Right lobe of liver (tissue), 6 donors: ENCODE data around the gene FEM1B. TPM values are rescaled to one million over a fixed set of nuclear protein-coding genes. Genes with fewer than 3 reads are reported as not detected.

Experiments used
- ATAC-seq, 4 donors: fragments of 200-7000 bp; cut with Tn5 transposase; one replicate each; pipeline ENCODE4 v1.9.1; 2020; ENCODE audit warnings: mild to moderate bottlenecking in 4 of 4, moderate library complexity in 4 of 4
- DNase-seq, 3 donors: peaks; one replicate each; pipeline ENCODE4 v3.0.0-alpha.2; 2020
- H3K27ac ChIP-seq, 3 donors: fragments of 200-600 bp; one replicate each; pipeline ENCODE4 v1.8.0; 2022
- H3K27me3 ChIP-seq, 2 donors: fragments of 200-600 bp; one replicate each; pipeline ENCODE4 v1.8.0; 2022
- H3K36me3 ChIP-seq, 4 donors: fragments of 200-600 bp; sonication (generic) in 1 of 4; one replicate each; pipeline versions ENCODE4 v1.5.1 to v1.8.0; 2017 to 2022; ENCODE audit warnings: control low read depth in 1 of 4
- H3K4me1 ChIP-seq, 4 donors: fragments of 200-600 bp; sonication (generic) in 1 of 4; one replicate each; pipeline versions ENCODE4 v1.5.1 to v1.8.0; 2017 to 2022; ENCODE audit warnings: control low read depth in 1 of 4
- H3K4me3 ChIP-seq, 3 donors: fragments of 200-600 bp; one replicate each; pipeline ENCODE4 v1.8.0; 2022
- H3K9me3 ChIP-seq, 4 donors: fragments of 200-600 bp; sonication (generic) in 1 of 4; one replicate each; pipeline versions ENCODE4 v1.5.1 to v1.8.0; 2017 to 2022; ENCODE audit warnings: control low read depth in 1 of 4
- POLR2A ChIP-seq: fragments of 450-650 bp; IDR thresholded peaks from one replicate; pipeline ENCODE4 v1.6.1; 2017; ENCODE audit warnings: antibody characterized with exemption, mild to moderate bottlenecking
- WGBS: methylation state at CpG from one replicate; pipeline ENCODE4 v1.1.6; 2018; ENCODE audit warnings: low coverage, low lambda C conversion rate; ENCODE audit not compliant: insufficient coverage; ENCODE audit errors: missing lambda C conversion rate; 5-methylcytosine and 5-hydroxymethylcytosine counted together
- intact Hi-C, 2 donors: fragments of 100-400 bp; cut with DNase I; formaldehyde crosslinking; loops; one replicate each; pipeline versions ENCODE4 v1.11.2 to v1.14.1; 2022
- total RNA-seq, 6 experiments: library from RNA; depleted of rRNA in 2 of 6; stranded (reverse); fragments of >200 nt in 2 of 6; fragmentation: NEBNext Ultra II Directional in 3 of 6; extraction: Animal tissue kit (Norgen Biotek cat#: 25700) in 3 of 6; gene quantifications; one replicate each; pipeline versions ENCODE4 v1.1.0 to v1.2.4, GENCODE V29; 2016 to 2023
- TF ChIP-seq, protein P1 (sequence below), 4 donors: fragments of 200-600 bp in 3 of 4; fragments of 450-650 bp in 1 of 4; IDR thresholded peaks; one replicate each; pipeline versions ENCODE4 v1.5.1 to v1.8.0; 2016 to 2022; ENCODE audit warnings: antibody characterized with exemption in 4 of 4, mild to moderate bottlenecking in 2 of 4
- donor health status: DM: no; HTN: yes; CAD: no.
- donor health status: DM: no; HTN: no; CAD: no.
- donor health status: DM: no; HTN: no; CAD: no.
- donor health status: DM: no; HTN: yes; CAD: no.
- donor health status: DM: no; HTN: yes; CAD: no.

FEM1B gene
- total RNA-seq, 6 experiments from 2014 or later = 17.7 to 28.3 (median 23.1) TPM

DNA sequence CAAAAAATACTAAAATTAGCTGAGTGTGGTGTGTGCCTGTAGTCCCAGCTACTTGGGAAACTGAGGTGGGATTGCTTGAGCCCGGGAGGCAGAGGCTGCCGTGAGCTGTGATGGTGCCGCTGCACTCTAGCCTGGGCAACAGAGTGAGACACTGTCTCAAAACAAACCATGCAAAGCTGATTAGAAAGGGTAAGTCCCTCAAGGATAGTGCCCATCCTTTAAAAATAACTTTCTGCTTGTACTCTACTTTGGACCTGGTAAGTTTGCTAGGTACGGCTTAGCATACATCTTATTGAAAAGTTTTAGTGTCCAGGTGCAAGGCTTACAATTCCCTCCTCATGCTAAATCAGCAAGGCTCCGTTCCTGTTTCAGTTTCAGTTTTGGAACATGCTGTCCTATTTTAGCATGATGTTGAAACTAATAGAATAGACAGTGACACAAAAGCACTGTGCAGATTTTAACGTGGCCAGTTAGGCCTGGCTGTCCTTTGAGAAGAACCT lies 21.4 kb downstream of the FEM1B start:
- Histone ChIP-seq H3K4me3 (peak overlapping the region; percentile 18 to 46 (median 34)), H3K36me3 (no peaks in the 10 kb centered on the region), H3K27me3 (no peaks in the 10 kb centered on the region), H3K27ac (peak overlapping the region; percentile 47 to 92 (median 83)), H3K9me3 (no peaks in the 10 kb centered on the region), H3K4me1 (peaks cover 0 to 35% (median 5%) of the 10 kb centered on the region in 4 donors)
- intact Hi-C loops = no loop called here
- TF ChIP-seq POLR2A = no peak
- TF ChIP-seq, protein P1, sequence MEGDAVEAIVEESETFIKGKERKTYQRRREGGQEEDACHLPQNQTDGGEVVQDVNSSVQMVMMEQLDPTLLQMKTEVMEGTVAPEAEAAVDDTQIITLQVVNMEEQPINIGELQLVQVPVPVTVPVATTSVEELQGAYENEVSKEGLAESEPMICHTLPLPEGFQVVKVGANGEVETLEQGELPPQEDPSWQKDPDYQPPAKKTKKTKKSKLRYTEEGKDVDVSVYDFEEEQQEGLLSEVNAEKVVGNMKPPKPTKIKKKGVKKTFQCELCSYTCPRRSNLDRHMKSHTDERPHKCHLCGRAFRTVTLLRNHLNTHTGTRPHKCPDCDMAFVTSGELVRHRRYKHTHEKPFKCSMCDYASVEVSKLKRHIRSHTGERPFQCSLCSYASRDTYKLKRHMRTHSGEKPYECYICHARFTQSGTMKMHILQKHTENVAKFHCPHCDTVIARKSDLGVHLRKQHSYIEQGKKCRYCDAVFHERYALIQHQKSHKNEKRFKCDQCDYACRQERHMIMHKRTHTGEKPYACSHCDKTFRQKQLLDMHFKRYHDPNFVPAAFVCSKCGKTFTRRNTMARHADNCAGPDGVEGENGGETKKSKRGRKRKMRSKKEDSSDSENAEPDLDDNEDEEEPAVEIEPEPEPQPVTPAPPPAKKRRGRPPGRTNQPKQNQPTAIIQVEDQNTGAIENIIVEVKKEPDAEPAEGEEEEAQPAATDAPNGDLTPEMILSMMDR (IDR thresholded peaks at IDR 0.05) = no peak
- DNase-seq (peak in 1 of 3 donors; percentile 51), ATAC-seq (peak; percentile 68 to 81 (median 78))
- WGBS = 3% methylated on average over 6 of the region's 6 CpGs

DNA sequence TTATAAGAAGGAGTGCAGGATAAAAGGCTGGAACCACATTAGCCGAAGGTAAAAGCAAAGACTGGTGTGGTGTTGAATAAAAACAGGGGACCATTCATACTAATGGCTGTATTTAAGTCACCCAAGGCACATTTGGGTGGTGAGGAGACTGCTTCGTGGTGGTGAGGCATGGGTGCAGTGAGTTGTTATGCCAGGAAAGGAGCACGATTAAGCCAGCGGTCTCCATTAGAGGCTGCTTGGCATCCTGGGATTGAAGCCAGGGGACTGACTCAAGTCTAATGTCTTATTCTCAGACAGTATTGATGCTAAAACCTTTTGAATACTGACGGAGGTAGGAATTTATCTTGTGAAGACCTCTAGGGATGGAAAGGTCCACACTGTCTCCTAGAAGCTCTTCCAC lies 21.9 kb downstream of the FEM1B start:
- Histone ChIP-seq H3K36me3 (no peaks in the 10 kb centered on the region), H3K9me3 (no peaks in the 10 kb centered on the region), H3K27me3 (no peaks in the 10 kb centered on the region), H3K4me3 (peak overlapping the region in 2 of 3 donors; percentile 34 to 46), H3K27ac (peak overlapping the region; percentile 47 to 92 (median 83)), H3K4me1 (peaks cover 0 to 35% (median 5%) of the 10 kb centered on the region in 4 donors)
- 30% methylated on average over 5 of the region's 5 CpGs for whole genome bisulfite sequencing
- no peak for TF ChIP-seq POLR2A
- TF ChIP-seq, protein P1 (IDR thresholded peaks at IDR 0.05) = no peak
- DNase-seq (no peak), ATAC-seq (peak in 1 of 4 donors; percentile 3)
- intact Hi-C loops = no loop called here

DNA sequence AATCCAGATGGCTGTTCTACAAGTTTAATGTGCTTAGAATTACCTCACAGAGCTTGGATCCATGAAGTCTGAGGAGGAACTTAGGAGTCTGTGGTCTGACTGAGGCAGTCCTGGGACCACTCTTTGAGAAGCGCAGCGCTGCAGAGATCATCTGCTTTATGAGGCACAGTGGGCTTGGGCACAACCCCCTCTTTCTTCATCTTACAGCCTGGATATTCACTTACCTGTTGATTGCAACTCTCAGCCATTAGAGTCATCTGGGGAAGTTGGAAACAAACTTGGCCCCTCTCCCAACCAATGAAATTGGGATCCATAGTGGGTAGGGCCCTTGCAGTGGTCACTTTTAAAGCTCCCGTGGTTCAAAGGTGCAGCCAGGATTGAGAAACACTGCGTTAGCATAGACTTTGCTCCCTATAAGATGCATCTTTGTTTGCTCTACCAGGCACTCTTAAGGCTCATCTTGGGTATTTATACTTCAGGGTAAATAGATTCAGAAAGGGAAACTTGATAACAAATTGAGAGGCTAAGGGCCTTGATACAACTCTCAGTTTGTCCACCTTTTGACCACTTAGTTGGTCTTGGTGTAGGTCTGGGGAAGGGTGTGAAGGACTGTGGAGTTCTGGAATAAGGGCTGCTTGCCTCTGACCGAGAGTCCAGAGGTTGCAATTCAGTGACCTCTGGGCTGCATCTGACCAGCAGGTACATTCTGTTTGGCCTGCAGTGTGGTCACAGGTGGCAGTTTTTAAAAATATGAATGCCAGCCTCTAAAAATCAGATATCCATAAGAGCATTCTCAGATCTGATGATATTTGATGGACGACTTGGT lies 22.8 kb downstream of the FEM1B start:
- no peak overlapping the region for H3K4me3 ChIP-seq
- WGBS = 28% methylated on average over 3 of the region's 6 CpGs
- peaks cover 0 to 35% (median 5%) of the 10 kb centered on the region in 4 donors for H3K4me1 ChIP-seq
- H3K27me3 ChIP-seq = no peaks in the 10 kb centered on the region
- intact Hi-C loops = loop anchor here (5.0 to 10.0 kb wide), 2 partner anchors 46 to 87 kb away; no protein-coding TSS in a partner anchor
- H3K36me3 ChIP-seq = no peaks in the 10 kb centered on the region
- TF ChIP-seq POLR2A = no peak
- TF ChIP-seq, protein P1 (IDR thresholded peaks at IDR 0.05) = no peak
- peak; percentile 57 to 85 (median 72) for ATAC-seq
- H3K9me3 ChIP-seq = no peaks in the 10 kb centered on the region
- peak overlapping the region; percentile 47 to 92 (median 83) for H3K27ac ChIP-seq
- DNase-seq = peak in 1 of 3 donors; percentile 85

DNA sequence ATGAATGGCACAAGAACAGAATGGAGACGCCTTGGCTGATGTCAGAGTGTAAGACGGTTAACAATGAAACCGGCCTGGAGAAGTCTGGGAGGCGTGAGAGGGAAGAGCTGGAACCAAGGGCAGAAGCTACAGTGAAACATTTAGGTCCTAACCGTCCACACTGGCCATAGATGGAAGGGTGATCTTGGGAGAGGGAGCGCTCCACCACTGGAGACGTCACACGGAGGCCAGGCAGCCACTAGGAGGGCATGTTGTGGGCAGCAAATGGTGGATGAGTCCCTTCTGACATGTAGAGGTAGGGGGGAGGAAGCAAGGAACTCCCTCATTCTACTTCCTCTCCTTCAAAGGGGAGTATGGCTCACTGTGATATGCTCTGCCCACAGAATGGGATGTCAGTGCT lies 23.8 kb downstream of the FEM1B start:
- DNase-seq = no peak
- 98% methylated on average over 7 of the region's 8 CpGs for WGBS
- intact Hi-C loops = loop anchor here (5.0 to 10.0 kb wide), 2 partner anchors 46 to 86 kb away; no protein-coding TSS in a partner anchor
- Histone ChIP-seq H3K4me1 (peaks cover 0 to 35% (median 5%) of the 10 kb centered on the region in 4 donors), H3K9me3 (no peaks in the 10 kb centered on the region), H3K36me3 (no peaks in the 10 kb centered on the region), H3K27me3 (no peaks in the 10 kb centered on the region), H3K27ac (peak overlapping the region in 2 of 3 donors; percentile 83 to 92), H3K4me3 (no peak overlapping the region)
- no peak for ATAC-seq
- TF ChIP-seq POLR2A = no peak
- TF ChIP-seq, protein P1 (IDR thresholded peaks at IDR 0.05) = no peak
